GM18498 (cell line): ENCODE data around the gene MAST4.

Experiments
- ATAC-seq: cut with Tn5 transposase; IDR thresholded peaks from one replicate; pipeline ENCODE4 v1.9.1; 2021; ENCODE audit warnings: mild to moderate bottlenecking, moderate library complexity; ENCODE audit not compliant: unreplicated experiment

The MAST4 gene

DNA sequence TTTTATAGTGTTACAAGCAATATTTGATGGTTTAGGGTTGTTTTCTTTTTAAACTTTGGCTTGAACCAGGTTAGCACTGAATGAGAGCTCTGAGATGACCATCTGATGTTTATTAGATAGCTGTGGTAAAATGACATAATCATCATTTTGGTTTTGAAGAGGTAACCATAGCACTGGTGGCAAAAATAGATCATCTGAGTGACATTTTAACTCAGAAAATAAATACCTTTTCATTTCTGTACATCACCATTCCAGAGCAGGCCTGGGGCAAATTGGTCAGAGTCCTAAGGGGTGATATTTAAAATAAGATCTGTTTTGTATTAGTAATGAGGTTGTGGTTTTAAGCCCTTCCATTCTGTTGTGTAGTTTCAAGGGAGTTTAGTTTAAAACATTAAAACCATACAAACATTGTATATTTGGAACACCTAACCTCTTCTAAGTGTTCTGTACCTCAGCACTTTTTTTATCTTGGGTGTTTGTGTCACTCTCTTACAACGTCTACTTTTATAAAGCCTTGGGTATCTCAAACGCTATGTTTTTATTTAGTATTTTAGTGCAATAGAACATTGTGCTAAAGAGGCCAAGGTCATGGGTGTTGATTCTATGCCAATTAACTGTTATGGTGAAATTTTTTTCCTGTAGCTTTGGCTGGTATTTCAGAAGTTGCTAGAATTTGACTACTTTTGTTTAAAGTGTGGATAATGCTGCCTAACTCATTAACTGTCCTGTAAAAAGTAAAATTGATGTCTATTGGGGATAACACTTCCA, 434.3 kb downstream of the MAST4 start:
- no peak for ATAC-seq

DNA sequence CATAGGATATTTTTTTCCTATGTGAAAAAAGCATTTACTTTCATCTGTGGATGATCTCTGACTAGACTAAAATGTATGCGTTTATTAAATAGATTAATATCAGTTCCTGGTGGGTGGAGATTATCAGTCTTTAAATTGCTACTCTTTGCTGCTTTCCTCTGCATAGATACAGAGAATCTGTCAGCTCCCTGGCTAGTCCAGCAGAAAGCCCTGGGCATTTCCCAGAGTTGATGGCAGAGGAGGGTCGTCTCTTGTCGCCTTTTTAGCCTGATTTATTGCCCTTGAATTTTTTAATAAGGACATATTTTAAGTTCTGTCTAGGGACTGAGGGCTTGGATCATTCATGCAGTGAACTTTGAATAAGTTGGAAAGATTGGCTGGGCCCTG, 434.9 kb downstream of the MAST4 start:
- no peak for ATAC-seq

DNA sequence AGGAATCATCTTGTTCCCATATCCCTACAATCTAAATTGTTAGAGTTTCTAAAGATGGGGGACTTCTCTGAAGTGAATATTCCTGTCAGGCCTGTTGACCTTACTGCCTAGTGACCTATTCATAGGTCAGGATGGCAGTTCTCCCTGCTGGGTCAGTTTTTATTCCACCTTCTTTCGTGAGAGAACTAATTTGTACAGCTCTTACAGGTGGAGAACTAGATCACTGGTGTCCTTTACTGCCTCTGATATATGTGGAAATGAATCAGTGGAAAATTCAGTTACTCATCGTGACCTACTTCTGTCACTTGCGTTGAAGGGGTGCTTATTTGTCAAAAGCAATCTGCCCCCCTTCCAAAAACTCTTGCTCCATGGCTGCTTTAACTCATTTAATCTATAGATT, 435.5 kb downstream of the MAST4 start:
- ATAC-seq = no peak

DNA sequence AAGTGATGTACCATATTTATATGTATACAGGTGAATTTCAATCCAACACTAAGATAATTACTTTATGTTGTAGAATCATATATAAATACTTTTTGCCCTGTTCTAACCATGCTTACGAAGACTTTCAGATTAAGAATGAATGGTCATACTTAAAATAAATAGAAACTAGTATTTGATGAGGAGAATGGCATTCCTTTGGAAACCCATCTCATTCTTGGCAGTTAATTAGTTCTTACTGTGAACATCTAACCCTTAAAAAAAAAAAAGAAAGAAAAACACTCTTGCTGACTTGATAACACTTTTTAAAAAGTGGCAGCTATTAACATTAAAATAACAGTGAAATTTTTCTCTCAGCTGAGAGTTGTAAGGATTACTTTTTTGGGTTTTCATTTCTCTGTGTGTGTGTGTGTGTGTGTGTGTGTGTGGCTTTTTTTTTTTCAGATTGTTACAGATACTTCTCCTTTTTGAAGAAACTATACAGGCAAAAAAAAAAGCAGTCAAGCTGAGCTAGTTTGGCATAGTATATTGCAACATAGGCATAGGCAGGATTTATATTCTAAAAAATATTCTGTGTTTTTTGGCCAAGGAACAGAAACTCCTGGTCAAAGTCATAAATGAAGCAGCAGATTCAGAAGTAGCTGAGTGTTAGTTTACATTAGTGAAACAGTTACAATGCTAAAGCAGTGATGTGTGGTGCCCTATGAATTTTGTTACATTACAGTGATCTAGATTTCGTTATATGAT, 436.9 kb downstream of the MAST4 start:
- no peak for ATAC-seq

DNA sequence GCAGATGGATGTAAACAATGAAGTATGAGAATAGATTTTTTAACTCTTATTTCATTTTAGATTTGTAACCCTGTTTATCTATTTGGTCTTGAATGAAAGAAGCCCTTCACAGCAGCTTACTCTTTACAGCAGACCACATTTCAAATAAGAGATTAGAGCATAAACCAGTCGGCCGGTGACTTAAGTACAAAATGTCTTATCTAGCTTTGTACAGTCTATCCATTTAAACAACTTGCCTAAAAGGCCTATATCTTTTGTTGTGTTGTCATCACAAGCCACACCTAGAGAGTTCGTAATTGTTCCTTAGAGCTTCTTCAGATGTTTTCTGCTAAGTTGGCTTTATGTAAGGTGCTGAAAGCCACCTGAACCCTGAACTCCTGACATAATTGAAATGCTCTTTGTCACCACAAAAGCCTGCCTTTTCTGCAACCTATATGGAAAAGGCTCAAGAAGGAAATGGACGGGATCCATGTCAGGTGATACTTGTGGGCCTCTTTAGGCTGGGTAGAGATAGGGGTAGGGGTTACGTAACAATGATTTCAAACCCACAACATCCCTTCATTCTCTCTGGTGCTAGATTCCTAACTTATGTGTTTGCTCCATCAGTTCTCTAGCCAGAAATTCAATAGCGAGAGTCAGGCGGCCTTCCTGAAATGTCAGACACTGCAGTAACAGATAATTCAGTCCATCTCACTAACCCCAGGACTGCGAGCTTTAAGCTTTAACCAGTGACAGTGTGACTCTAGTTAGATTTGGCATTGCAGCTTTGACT, 437.9 kb downstream of the MAST4 start:
- no peak for ATAC-seq

DNA sequence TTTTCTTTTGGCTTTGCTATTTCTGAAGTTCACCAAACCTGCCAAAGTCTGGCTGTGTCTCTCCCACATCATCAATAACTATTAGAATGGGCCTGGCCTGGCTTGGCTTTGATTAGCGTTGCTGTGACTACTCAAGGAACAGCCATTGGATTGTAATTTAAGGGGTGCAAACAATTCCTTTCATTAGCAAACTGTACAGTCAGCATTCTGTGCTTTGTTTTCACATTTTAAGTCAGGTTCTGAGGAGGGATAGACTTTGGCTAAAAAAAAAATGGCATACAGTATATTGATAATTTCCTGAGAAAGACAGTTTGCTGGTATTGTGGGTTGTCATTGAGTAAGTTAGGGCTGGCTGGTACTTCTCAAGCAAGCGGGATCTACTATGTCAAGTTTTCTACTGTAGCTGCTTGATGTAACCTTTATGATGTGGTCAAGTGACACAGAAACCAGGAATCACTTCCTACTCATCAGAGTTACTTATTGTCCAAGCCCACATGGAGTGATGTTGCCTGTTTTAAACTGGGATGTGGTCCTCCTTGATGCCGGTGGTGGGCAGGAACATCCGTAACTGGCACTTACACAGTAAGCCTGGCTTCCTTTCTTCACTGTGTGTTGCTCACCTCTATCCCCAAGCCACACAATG, 439.0 kb downstream of the MAST4 start:
- ATAC-seq = no peak

DNA sequence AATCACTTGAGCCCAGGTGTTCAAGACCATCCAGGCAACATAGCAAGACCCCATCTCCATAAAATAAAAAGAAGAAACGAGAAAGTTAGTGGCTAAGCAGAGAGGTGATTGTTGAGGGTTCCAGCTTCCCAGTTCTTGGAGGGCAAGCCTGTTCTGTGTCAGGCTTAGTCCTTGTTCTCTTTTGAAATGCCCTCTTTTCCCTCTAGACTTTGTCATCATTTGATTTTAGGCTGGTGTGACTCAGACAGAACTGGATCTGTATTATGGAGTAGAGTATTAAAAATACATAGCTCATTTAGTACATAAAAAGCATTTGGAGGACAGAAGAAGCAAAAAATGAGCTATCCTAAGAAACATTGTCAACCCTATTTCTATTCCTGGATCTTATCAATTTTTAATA, 441.0 kb downstream of the MAST4 start:
- ATAC-seq = no peak

DNA sequence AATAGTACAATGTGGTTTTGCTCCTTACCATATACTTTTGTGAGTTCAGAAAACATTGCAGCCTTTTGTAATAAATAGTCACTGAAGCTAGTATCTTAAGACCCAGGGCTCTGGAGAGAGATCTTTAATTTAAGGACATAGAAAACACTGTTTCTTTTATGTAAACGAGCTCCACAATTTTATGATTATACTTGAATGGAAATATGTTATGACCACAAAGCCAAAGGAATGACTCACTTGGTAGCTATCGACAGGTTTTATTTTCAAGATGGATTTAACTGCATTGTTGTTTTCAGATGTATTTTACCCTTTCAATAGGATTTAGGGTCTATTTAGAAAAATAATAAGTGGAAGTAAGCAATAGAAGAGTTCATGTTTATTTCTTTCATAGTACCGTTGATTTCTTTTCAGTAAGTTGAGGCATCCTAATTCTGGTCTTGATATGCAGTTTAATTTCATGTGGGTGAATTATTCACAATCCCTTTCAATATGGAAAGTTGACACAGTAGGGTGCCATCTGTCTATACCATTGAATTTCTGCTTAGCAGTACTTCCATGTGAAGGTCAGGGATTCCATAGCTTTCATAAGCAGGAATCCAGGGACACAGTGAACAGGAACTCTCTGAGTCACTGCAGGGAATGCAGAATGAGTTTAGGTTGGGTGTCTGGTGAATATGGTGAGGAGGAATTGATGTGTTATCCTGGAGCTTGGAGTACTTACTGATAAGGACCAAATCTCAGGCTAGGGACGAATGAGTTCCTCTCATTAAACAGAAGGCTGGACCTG, 442.8 kb downstream of the MAST4 start:
- ATAC-seq = no peak

DNA sequence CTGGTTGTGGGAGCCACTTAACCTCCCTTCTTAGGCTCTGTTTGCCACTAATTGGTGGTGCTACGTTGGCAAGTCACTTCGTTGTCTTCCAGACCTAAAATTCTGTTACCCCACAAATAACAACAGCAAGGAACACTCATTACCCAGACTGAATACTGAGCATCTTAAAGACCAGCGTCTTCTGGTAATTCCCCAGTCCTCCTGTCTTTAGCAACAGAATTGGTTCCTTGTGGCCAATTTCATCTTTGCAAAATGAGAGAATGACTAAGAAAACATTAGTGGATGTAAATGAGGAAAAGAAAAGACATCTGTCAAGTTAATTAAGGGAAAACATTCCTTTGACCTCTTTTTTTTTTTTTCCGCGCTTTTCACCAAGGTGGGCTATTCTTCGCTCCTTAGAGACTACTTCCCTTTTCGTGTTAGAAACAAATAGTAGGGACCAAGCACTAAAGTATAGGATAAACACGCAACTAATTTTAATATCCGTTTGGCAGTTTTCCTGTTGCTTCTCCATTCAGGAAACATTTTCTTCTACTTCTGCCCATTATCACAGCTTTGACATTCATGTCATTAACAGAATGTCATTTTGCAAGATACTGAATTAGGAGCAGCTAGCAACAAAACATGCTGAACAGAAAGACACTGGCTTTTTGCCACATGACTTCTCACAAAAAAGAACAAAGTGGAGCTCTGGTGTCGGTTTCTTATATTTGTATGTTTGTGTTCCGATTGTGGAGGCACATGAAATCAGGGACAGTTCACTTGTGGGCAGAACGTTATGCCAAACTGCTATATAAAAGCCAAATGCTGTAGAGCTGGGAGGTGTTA, 446.2 kb downstream of the MAST4 start:
- no peak for ATAC-seq

DNA sequence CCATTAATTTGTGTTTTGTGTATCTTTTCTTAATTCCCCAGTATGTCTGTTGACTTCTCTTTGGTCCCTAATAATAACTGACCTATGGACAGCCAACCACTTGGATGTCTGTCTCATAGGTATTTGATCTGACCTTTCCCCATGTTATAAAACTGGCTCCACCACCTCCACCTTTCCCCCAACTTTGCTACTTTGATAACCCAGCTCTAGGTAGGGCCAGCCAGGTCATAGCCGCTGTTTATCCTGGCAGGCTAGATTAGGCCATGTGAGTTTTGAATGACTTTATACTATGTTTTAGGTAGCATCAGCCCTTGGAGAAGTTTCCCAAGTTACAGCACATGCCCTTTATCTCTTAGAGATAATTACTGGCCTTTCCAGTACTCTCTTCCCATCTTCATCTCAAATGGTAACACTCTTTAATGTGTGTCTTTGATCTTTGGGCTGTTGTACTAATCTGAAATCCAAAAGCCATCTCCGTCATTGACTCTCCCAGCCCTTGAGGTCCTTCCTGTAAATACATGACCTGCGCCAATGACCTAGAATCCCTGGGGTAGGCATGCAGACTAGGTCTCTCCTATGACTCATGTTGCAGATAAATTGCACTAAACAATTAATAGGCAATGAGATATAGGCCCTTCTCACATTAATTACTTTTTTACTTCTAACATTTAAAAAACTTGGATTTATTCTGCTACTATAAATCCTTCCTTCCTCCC, 447.8 kb downstream of the MAST4 start:
- no peak for ATAC-seq

DNA sequence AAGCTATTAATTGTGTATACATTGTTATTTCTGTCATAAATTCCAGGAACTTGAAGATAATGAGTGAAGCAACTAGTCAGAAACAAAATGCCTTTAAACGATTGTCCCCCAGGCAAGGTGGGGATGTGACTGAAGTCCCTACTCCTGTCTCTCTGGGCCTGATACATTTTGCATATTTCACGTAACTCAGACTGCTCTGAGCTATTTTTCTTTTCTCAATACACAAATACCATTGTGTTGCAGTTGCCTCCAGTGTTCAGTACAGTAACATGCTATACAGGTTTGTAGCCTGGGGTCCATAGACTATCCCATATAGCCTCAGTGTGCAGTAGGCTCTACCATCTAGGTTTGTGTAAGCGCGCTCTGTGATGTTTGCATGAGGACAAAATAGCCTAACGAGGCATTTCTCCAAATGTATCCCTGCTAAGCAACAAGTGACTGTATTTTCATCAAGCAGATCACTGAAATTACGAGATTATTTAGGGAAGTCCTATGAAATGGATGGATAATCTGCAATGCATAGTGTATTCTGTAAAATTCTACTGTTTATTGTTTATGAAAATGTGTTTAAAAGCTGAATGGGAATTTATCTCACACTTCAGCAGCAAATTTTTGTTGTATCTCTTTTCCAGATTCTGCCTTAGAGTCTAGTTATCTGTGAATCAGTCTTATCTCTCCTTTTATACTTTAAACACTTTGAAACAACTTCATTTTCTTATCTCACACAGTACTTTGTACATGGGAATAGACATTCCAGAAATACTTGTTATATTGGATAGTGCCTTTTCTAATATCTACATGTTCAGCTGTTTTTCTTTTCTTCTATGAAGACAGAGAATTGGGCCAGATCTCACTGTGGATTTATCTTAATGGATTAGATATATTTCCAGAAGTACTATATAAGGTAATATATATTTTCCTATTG, 449.9 kb downstream of the MAST4 start:
- ATAC-seq = no peak

DNA sequence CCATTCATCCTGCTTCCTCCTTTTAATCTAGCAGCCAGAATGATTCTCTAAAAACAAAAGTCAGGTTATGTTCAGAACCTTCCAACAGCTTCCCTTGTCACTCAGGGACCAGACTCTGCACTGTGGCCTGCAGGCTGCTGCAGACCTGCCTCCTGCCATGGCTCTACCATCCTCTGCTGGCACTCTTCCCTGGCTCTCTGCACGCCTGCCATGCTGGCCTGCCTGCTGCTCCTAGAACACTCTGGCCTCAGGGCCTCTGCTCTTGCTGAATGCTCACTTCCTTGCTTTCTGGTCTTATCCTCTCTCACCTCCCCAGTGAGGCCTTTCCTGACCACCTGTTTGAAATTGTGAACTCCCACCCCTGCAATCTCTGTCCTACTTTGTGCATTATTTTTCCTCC, 451.0 kb downstream of the MAST4 start:
- ATAC-seq = no peak

DNA sequence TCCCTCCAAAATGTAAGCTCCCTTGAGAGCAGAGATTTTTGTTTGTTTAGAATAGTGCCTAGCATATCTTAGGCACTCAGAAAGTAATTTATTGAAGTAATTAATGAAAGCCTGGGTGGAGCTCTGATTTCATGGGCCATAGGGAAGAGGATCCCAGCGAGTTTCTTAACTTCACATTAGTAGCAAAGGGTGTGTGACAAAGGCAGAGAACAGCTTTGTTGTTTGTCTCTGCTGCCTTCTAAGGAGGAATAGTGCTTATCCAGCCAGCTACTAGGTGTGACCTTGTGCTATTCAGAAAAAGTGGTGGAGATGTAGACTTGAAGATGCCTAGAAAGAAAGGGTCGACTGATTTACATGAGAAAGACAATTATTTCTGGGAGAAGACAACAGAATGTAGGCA, 451.4 kb downstream of the MAST4 start:
- ATAC-seq = no peak

DNA sequence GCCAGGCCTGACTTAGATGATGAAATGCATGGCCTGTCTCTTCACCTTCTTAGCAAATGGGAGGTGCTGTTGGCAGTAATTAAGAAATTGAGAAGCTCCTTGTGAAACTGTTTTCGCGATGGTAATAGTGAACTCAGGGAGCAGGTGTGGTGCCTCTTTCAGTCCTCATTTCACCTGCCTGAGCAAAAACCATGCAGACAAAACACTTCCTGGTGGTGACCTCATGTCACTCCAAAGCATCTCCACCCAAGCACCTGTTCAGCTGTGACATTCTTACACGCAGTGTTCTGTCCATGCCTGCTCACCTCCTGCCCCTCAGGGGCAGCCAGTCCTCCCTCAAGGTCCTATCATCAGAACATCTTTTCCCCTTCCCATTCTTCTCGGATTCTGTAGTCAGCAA, 453.9 kb downstream of the MAST4 start:
- no peak for ATAC-seq

DNA sequence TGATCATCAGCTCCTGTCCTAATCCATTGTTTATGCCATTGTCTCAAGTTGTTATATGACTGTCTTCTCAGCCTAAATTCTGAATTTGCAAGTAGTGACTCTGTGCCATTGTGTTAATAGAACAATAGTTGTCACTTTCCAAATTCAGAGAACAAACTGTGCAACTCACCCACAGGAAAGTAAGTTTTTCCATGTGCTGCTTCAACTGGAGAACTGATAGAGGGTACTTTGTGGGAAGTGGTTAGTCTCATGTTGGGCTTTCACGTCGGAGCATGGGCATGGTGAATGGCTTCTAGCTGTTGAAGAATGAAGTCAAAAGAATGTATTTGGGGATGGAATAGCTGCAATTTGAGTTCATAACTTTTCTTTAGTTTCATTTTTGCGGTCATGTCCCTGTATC, 454.4 kb downstream of the MAST4 start:
- ATAC-seq = no peak

DNA sequence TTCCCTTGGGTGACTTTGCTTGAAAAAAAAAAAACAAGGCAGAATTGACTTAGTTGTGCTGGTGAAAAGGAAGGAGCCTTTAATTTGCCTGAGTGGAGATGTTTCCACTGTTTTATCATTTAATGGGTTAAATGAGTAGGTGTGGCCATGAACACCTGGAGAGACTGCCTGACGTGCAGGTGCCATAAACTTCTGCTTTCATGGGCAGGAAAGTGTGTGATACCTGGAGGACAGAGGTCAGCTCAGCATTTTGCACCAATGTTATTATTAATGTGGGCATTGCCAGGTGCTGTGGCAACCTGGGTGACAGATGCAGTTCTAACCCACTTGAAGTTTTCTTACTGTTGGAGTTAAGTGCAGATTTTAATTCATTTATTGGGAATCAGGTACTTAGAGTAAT, 455.0 kb downstream of the MAST4 start:
- ATAC-seq = no peak

DNA sequence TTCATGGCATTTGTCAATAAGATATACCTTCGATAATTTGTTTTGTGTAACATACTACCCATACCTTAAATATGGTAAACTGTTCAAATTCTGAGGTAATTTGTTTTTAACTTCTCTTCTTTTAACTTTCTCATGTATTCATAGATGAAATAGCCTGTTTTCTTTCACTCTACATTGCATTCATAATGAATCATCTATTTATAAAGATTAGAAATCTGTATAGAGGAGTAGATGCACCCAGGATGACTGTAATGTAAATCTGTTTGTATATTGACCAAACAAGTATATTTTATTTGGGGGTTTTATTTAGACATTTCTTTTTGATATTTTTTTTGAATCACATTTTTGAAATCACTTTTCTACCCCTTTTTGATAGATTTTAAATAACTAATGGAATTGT, 455.8 kb downstream of the MAST4 start:
- ATAC-seq = no peak

DNA sequence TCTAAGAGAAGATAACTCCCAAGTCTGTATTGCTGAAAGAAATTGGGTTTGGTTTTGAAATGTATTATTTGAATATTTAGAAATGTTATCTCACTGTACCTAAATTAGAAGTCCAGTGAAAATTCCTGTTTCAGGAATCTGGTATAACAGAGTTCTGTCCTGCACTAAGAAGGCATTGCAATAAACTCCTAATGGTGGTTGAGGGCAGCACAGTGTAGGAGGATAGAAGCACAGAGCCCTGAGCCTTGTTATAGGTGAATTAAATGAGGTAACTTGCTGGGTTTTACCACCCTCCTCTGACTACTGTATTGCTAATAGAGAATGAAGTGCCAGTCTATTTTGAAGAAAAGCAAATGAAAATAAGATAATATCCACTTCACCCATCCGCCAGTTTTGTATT, 457.0 kb downstream of the MAST4 start:
- no peak for ATAC-seq
